Measurements from ENCODE around the gene CCDC34.

- no peak for TF ChIP-seq CTCF (IDR thresholded peaks at IDR 0.05; ENCODE audit: insufficient read depth, low read length)
- TF ChIP-seq POLR2AphosphoS5 (IDR thresholded peaks at IDR 0.05; ENCODE audit: low read depth): no peak
- TF ChIP-seq REST (IDR thresholded peaks at IDR 0.05; ENCODE audit: insufficient replicate concordance, low read depth): no peak
- no peak for TF ChIP-seq GABPA (IDR thresholded peaks at IDR 0.05; ENCODE audit: low read depth)
Observed at GRCh38 chr11:27349919-27350318, 13.1 kb downstream of the CCDC34 start.

Measured in HL-60 (cell line).